Stimulated activated CD4-positive, alpha-beta T cell treated with anti-CD3 and anti-CD28 coated beads, Interleukin-15, amount 100 ng/mL, for 24 hours (primary cell): ENCODE data around the gene PARD3B.

Experiments used
- DNase-seq: peaks from one replicate; pipeline ENCODE4 v3.0.0-alpha.2; 2020

PARD3B gene

DNA sequence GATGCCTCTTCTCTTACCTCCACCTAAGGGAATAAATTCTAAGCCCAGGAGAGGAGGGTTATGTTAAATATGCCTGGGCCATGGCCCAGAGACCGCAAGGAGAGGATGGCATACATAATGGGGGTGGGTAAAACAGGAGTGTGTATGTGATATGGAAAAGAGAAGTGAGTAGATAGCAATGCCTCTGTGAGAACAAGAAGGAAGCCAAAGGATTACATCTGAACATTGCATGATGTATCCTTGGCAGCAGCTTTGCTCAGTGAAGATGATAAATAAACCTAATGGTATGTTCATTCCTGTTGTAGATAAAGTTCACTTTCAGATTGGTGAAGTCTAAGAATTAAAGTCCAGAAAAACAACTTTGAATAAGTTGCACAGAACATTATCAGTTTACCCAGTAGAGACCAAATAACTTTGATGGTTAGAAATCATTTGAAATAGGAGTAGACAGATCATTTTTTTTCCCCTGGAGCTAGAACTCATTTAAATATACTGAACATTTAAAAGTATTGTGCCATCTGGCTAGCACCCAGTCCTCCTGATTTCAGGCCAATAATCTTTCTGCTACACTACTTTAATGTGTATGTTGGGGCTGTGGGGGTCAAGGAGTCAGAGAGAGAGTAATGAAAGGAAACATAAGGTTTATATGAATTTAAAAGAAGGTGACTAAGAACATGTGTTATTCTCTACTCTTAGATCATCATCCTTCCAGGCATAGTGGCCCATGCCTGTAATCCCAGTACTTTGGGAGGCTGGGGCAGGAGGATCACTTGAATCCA, 231.7 kb downstream of the PARD3B start:
- no peak for DNase-seq

DNA sequence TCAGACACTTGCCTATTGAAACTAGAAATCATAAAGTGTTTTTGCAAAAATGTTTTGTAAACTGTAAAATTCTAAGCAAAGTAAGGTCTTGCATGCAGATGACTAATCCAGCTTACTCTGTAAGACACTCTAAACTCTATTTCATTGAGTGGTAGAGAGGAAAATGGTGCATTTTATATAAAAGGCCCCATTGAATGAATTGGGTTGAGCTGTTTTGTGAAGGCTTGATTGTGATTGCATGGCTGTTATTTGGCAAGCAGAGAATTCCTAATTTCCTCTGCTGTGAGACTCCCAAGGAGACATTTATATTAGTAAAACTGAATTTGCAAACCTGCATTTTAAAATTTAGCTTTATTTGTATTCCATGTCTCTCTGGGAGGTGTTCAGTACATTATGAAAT, 234.5 kb downstream of the PARD3B start:
- no peak for DNase-seq

DNA sequence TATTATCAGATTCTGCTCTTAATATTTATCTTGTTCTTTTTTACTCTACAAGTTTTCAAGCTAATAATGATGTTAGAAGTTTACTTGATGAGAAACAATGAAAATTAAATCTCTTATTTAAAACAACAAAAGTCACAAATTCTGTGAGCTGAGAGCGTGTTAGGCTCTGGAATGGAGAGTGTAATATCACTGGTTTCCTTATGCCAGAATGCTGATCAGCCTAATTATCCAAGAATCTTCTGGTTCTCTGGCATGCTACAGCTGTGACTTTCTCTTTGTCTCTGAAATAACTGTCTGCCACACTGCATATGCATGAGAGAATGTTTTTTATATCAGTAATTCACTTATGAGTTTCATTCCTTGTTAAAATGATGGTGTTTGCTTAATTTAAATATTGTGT, 236.7 kb downstream of the PARD3B start:
- no peak for DNase-seq

DNA sequence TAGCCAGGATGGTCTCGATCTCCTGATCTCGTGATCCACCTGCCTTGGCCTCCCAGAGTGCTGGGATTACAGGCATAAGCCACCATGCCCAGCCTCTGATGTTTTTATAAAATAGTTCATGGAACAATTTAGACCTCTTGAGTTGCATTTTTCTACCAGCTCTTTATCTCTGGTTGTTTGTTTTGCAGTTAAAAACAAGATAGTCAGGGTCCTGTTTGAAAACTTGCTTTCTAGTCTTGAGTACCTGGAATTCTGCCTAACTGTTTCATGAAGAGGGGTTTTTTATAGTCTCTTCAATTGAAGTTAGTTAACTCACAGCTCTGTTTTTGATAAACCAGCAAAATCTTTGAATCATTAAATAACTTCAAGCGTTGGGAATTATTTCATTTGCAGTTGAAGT, 244.8 kb downstream of the PARD3B start:
- DNase-seq = no peak

DNA sequence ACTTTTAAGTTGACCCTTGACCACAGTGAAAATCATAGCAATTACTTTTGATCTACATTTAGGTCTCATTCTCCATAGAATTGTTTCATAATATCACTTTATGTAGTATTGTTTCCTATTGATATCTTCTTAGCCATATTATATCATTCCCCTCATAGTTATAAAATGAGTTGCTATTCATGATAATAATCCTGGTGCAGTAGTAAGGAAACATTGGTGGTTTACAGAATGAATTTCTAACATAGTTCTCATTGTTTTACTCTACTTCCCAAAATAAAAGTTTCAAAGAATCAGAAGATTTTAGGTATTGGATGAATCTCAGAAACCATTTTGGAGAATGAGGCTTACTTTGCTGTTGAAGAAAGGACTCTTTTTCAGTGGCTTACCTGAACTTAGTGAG, 246.0 kb downstream of the PARD3B start:
- DNase-seq = no peak

DNA sequence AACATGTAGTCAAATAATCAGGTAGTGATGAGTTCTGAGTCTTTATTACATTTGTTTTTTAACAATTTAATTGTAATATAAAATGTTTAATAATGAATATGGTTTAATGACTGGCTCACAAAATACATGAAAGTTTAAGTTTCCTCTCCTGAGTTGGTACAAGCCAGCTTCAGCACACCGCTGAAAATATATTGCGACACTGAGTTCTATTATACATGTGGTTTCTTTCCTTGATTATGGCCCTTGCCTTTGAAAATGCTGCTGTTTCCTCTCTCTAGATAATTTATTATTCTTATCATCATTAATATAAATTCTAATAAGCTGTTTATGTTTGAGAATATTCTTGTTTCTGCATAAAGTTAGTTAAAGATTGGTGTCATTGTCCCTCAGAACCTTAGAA, 249.3 kb downstream of the PARD3B start:
- no peak for DNase-seq

DNA sequence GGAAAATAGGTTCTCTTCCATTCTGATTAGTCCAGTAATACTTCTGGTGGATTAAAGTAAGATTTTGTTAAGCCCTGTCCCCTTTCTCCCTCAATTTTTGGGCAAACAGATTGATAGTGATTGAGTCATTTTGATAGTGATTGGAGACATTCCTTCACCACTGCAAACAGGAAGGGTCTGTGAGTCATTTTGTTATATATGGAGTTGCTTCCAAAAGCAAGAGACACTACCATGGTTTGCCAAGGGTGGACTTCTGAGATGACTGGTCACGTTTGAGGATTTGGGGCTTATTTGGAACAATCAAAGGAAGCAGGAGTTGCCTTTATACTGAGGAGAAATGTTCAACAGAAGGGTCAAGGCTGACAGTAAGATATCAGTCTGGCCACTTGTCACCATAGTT, 249.9 kb downstream of the PARD3B start:
- no peak for DNase-seq

DNA sequence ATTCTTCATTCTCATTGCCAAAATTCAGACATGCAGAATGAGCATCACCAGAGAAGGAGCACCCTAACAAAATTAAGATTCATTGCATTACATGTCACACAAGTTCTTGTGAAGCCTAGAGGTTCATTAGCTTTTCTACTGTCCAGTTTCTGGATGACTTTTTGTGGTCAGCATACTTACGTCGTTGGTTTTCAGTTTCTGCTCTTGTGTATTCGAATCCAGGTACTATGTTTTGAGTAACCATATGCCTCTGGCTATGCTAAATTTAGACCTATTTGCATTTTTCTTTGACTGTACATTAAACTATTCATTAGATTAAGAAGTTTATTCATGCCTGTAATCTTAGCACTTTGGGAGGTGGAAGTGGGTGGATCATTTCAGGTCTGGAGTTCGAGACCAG, 251.3 kb downstream of the PARD3B start:
- no peak for DNase-seq

DNA sequence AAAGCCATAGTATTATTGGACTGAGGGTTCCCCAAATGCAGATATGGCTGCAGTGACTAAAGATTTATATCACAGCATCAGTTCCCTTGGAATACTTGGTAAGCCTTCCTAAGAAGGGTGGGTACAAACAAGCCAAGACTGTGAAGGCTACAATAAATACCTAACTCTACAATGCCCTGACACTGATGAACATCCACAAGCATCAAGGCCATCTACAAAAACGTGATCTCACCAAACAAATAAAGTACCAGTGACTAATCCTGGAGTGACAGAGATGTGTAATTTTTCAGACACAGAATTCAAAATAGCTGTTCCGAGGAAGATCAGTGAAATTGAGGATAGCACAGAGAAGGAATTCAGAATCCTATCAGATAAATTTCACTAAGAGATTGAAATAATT, 254.5 kb downstream of the PARD3B start:
- no peak for DNase-seq

DNA sequence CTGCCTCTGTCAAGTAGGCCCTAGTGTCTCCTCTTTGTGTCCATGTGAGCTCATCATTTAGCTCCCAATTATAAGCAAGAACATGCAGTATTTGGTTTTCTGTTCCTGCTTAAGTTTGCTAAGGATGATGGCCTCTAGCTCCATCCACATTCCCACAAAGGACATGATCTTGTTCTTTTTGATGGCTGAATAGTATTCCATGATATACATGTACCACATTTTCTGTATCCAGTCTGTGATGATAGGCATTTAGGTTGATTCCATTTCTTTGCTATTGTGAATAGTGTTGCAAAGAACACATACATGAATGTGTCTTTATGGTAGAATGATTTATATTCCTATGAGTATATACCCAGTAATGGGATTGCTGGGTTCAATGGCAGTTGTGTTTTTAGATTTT, 263.2 kb downstream of the PARD3B start:
- DNase-seq = no peak

DNA sequence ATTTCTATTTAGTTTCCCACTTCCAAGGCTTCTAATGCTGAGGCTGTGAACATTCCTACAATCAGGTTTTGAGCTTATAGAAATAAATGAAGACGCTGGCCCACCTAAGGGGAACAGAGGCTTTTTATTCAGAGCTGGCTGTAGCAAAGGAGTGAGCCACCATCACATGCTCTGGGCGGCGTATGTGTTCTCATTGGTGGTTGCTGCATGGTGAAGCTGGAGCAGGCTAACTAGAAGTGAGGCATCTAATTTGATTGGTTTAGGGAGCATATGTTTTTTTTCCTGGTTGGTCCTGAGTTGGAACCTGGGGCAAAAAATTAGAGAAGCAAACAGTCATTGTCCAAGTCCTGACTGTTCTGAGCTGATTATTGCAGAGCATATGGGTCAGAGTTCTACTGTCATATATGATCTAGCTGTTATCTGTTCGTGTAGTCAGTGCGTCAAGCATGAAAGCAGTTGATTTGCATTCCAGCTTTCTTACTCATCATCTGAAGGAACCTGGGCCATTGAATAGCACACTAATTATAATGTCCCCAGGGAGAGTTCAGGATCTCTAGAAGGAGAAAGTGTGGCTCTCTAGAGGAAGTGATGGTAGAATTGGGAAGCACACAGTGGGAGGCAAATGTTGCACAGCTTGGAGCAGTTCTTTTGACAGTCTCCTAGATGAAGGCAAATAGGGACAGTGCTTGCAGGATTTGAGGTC, 279.6 kb downstream of the PARD3B start:
- DNase-seq = no peak

DNA sequence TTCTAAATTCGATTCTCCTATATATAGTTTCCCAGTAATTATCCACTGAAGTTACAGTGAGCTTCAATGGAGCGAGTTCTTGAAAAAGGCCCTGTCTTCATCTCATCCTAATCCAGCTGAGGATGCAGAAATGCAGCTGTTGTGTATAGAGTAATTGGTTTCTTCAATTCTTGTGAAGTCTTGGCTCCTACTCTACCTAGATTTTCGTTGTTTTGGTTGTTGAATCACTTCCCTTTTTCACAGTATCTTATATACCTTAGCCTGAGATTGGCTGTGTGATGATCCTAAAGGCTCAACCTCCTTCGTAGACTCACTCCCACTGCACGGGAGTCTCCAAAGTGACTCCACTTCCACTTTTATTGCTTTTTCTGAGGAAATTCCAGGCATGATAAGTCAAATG, 280.4 kb downstream of the PARD3B start:
- no peak for DNase-seq

DNA sequence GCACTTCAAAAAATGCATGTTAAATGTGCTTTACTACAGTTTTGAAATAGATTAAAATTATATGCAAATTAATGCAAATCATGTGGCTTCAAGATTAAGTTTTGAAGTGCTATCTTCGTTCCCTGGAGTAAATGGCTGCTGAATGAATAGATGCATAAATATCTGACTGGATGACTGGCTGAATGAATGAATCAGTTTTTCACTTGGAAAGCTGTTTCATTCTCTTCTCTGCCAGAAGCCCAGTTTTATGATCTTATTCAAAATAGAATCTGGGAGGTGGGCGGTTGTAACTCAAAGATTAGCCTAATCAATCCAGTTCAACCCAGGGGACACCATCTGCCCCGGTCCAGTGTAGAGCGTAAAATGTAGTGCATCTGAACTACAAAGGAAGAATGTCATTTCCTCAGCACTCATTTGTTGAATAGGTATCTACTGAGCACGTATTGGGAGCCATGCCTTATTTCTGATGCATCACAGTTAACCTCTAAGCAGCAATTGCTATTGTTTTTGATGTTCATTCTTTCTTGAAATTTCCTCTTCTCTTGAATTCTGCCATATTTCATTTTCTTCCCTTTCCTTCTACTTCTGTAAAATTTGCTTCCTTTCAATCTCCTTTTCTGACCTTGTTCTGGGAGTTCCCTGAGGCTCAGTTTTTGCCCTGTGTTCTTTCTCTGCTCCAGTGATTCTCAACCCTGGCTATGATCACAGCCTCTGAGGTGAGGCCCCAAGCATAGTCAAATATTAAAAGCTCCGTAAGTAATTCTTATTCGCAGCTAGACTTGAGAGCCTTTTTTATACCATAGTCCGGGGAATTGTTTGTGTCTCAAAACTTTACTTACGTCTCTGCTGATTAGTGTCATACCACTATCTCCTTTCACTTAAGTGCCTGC, 282.7 kb downstream of the PARD3B start:
- no peak for DNase-seq

DNA sequence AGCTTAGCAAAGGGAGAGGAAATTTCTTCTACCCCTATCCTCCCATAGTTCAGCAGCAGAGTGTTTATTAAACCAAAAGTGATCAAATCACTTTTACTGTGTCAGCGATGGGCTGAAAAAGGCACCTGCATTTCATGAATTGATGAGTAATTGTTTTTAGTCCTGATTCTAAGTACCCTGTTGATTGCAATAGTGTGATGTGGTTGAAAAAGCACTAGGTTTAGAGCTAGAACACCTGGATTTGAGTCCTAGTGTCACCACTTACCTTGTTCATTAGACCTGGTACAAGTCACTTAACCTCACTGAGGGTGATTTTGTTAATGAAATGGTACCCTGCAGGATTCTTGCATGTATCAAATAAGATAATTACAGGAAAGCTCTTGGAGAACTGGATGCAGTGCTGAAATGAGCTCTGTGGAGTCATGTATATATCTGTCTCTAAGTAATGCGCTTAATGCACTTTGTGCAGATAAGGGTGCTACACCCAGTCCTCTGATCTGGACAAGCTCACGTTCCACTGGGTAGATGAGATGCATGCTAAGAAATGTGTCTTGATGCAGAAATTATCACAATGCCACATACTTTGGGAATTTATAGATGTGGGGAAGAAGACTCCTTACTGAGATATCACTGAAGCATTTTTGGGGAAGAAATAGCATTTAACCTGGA, 289.6 kb downstream of the PARD3B start:
- no peak for DNase-seq

DNA sequence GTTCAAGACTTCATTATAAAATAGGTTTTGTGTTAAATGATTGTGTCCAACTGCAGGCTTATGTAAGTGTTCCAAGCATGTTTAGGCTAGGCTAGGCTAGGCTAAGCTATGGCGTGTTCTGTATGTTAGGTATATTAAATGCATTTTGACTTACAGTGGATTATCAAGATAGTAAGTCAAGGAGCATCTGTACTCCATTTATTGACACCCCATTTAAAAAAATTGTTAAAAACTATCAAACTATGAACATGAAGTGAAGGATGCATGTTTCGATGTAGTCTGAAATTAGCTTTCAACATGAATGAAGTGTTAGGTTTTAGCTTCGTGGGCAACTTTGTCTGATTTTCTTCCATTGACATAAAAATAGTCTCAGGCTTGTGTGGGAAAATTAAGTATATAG, 290.5 kb downstream of the PARD3B start:
- no peak for DNase-seq

DNA sequence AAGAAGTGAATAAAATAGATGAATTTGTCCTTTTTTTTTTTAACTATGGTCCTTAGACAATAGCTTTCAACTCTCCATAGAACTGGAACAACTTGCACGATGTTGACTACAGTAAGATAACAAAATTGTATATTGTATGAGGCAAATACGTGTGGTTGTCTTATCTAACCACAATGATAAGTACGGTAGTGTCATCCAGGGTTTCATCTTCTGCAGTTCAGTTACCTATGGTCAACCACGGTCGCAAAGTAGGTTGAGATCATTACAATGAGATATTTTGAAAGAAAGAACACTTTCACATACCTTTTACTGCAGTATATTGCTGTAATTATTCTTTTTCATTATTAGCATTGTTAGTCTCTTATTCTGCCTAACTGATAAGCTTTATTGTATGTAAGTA, 295.2 kb downstream of the PARD3B start:
- DNase-seq = no peak

DNA sequence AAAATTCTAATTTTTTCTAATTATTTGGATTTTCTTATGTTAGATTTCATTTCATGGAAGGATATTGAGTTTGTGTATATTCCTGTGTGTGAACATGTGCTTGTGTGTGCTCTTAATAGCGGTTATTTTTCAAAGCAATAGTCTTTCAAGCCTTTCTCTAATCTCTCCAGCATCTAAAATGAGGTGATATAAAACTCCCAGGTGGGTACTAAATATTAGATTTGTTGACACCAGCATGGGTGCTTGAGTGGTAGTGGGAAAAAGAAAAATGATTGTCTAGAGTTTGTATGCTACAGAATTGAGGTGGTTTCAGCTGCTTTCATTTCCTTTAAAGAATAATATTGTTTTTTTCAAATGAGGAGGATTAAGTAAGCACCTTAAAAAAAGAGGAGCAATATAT, 296.8 kb downstream of the PARD3B start:
- no peak for DNase-seq

DNA sequence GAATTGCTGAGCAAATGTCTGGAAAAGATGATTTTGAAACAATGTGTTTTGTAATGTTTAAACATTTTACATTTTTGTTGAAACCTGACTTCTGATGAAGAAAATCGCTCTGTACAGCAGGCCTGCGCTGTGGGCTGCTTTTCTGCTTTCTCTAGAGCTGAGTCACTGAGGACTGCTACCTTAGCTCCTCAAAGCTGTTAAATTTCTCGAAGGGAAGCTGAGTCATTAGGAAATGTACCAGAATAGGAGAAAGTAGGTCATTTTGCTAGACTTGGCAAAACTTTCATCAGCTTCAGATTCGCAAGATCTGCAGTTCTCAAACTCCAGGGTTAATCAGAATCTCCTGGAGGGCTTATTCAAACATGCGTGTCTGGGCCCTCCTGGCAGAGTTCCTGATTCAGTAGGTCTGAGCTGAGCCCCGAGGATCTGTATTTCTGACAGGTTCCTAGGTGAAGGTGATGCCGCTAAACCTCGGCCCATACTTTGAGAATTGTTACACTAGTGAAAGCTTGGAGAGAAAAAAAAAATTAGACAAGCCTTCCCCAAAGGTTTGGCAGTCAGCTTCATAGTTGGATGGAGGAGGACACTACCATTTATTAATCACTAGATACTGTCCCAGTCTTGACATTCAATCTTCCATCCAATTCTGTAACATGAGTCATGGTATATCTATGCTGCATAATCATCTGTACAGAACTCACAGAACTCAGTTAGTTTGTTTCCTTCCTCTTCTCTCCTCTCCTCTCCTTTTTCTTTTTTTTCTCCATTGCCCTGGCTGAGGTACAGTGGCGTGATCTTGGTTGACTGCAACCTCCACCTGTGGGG, 297.6 kb downstream of the PARD3B start:
- DNase-seq = peak; percentile 43

DNA sequence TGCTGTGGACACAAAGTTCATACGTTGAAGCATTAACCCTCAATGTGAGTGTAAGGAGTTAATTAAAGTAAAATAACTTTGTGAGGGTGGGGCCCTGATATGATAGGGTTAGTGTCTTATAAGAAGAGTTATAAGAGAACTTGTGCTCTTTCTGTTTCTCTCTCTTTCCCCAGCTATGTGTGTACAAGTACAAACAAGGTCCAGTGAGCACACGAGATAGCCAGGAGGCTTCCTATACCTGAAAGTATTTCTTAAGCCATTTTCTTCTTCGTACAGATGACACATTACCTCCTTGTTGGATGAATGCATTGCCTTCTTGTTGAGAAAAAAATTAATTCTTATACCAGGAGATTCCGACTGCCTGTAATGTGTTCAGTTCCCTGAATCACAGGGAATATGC, 301.2 kb downstream of the PARD3B start:
- no peak for DNase-seq

DNA sequence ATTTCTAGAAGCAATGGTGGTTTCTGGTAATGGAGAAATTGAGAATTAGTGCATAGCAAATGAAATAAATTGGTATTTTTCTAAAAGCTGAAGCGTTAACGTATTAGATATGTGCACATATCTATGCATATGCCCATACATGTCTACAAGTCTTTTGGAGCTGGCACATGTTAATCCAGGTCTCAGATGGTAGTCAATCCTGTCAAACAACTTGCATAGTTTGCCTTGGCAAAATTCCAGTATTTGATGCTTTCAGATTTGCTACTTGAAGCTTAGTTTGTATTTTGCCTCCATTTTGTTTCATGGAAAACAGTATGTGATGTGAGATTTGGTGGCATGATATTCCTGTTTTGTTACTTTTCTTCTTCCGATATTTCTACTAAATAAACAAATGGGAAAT, 304.6 kb downstream of the PARD3B start:
- no peak for DNase-seq

DNA sequence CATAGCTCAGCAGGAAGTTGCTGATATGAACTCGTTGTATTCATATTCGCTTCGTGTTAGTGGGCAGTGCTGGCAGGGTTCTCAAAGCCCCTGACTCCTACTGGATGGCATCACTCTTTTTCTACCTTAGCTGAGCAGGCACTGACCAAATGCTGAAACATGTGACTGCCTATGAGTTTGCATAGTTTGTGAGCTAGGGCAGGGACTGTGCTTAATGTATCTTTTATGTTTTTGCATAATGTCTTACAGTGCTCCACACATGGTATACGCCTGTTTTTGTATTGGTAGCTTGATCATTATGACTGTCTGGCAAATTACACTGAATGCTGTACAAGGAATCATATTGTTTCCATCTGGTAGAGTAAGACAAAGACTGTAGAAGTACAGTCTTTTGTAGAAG, 305.3 kb downstream of the PARD3B start:
- DNase-seq = no peak

DNA sequence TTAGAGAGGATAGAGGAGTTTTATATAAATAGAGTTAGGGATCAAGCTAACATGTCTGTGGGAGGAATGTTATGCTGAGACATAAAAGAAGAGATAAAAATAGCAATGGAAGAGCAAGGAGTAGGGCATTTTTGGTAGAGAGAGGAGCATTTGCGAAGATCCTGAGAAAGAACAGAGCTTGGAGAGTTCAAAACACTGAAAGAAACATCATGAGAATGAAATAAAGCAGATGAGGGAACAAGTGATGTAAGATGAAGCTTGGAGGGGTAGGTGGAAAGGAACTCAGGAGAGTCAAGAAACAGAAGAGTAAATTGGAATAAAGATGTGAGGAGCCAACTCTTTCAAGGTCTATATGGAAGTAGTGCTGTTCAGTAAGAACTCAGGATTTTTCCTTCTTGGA, 308.6 kb downstream of the PARD3B start:
- no peak for DNase-seq
